GM12873 (cell line): ENCODE measurements around the gene DNPH1.

Source experiments
- TF ChIP-seq, protein P1 (sequence below): IDR thresholded peaks from 2 replicates; pipeline ENCODE4 v1.5.1; 2012; ENCODE audit warnings: low read depth, mild to moderate bottlenecking, moderate library complexity, low read length, control low read depth; ENCODE audit not compliant: insufficient read depth; ENCODE audit errors: missing control alignments

The DNPH1 gene

DNA sequence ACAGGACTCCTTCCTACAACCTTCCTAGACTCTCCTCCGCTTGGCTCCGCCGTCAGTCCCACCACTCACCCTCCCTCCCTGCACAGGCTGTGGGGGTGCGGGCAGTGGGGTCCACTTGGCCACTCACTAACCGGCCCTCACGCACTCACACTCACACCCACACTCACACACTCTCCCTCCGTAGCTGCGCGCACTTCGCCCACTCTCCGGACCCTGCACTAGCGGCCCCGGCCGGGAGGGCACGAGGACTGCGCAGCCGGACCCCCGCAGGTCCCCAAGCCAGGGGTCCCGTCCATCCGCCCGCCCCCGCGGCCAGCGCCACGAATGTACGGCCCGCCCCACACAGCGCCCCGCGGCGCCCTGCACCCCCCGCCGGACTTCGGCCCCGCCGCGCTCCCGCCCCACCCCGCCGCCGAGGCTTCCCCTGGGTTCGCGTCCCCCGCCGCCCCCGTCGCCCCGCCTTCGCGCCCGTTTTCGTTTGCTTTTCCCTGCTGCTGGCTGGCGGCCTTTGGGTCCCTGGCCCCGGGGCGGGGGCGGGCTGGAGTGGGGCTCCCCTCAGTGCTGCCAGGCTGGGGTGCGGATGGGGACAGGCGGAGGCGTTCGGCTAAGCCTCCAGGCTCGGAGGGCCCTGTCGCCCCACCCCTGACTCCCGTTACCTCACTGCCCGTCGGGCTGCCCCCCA lies 45.8 kb upstream of the DNPH1 start:
- TF ChIP-seq, protein P1, sequence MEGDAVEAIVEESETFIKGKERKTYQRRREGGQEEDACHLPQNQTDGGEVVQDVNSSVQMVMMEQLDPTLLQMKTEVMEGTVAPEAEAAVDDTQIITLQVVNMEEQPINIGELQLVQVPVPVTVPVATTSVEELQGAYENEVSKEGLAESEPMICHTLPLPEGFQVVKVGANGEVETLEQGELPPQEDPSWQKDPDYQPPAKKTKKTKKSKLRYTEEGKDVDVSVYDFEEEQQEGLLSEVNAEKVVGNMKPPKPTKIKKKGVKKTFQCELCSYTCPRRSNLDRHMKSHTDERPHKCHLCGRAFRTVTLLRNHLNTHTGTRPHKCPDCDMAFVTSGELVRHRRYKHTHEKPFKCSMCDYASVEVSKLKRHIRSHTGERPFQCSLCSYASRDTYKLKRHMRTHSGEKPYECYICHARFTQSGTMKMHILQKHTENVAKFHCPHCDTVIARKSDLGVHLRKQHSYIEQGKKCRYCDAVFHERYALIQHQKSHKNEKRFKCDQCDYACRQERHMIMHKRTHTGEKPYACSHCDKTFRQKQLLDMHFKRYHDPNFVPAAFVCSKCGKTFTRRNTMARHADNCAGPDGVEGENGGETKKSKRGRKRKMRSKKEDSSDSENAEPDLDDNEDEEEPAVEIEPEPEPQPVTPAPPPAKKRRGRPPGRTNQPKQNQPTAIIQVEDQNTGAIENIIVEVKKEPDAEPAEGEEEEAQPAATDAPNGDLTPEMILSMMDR = no peak

DNA sequence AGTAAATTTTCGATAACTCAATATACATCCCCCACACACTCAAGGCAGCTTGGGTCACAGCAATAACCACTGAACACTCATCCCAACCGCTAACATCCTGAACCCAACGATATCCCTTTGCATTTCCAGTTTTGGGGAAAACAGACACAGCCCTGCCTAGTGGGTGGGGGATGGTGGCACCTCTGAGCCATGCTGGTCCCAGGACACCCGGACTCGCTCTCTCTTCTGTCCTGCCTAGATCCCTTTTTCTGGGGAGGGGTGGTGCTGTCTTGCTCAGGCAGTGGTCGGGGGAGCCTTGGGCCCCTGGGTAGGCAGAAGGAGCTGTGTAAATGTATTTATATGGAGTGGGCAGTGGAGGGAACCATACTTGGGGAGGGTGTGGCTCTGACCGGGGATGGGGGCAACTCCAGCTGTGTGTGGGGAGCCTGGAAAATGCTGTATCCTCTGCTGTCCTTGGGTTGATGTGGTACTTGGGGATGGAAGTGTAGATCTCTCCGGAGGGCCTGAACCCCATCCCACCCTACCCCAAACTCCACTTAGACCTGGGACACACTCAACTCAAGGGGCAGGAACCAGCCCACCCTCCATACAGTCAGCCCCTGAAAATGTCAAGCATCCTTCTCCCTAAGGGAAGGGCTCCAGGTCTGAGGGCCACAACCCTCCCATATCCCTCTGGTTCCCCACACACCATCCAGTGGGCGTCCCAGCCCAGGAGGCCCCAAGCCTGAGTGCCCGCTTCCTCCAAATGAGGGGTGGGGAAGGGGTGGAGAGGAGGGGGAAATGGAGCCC lies 45.0 kb upstream of the DNPH1 start:
- TF ChIP-seq, protein P1 = no peak

DNA sequence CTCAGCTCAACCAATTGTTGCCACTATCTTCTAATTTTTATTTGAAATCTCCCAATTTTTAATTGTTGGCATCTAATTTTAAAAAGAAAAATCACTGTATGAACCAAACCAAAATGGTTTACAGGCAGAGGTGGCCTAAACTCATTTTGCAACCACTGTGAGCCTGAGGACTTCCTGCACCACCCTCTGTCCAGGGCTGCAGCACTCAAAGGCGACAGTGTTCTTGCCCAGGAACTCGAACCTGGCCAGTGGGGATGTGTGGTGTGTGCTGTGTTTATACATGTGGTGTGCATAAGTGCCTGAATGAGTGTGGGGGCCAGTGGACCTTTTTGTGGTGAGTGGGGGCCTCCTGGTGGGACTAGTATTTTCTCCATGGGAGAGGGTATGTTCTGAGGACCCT lies 44.4 kb upstream of the DNPH1 start:
- TF ChIP-seq, protein P1 = no peak

DNA sequence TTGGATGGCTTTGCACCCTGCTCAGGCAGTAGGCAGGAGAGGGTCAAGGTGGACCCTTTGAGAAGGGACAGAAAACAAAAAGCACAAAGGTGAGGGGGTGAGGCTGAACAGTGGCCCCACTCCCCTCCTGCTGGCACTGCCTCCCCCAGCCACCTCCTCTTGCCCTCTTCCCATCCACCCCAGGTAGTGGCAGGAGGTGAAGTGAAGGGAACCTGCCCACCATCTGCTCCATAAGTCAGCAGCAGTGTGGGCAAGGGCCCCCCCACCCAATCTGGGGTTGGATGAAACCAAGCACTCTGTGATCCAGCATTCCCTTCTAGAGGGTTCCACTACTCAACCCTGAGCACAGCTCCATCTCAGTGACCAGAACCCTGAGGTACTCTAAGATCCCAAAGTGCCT lies 42.7 kb upstream of the DNPH1 start:
- TF ChIP-seq, protein P1 = no peak

GRCh38 chr6:43271103-43271815 lies 42.0 kb upstream of the DNPH1 start:
- TF ChIP-seq, protein P1 = no peak

- TF ChIP-seq, protein P1 = no peak
Observed at GRCh38 chr6:43269273-43270007, 40.2 kb upstream of the DNPH1 start.
